ENCODE measurements around the gene ESR1. TPM values are rescaled to one million over a fixed set of nuclear protein-coding genes. Genes with fewer than 3 reads are reported as not detected.

Gene ESR1
- total and polyA plus RNA-seq, 2 donors (not counting 3 experiments of a cell fraction or from before 2014, with no cell fraction given): 0.01 TPM; not detected in 1

GRCh38 chr6:152087701-152088100 is 280.2 kb downstream of the ESR1 start:
- H3K27ac ChIP-seq (ENCODE audit: insufficient read depth, low read depth, low read length): no peak overlapping the region
- CTCF ChIA-PET: no interaction called here

More at GRCh38 chr6:152087701-152088100, 280.2 kb downstream of the ESR1 start:
- Histone ChIP-seq H3K27me3 (ENCODE audit: control insufficient read depth in 2 of 2, insufficient read depth in 2 of 2, low read length in 2 of 2) (no peaks in the 10 kb centered on the region), H3K9me3 (replicated peaks; ENCODE audit: control insufficient read depth, insufficient read depth, low read length) (no peaks in the 10 kb centered on the region), H3K9ac (replicated peaks; ENCODE audit: extremely low read depth, insufficient read depth, low read length) (no peak overlapping the region), H3K4me1 (ENCODE audit: control insufficient read depth, extremely low read depth, insufficient read depth, low read length) (peaks cover 19% of the 10 kb centered on the region), H3K36me3 (ENCODE audit: control insufficient read depth in 2 of 2, extremely low read depth in 1 of 2, insufficient read depth in 2 of 2, low read length in 2 of 2) (no peaks in the 10 kb centered on the region), H2AFZ (ENCODE audit: low read depth, low read length) (no peak overlapping the region), H3K4me2 (ENCODE audit: insufficient read depth, low read length) (no peak overlapping the region), H3K79me2 (ENCODE audit: control insufficient read depth, insufficient read depth, low read length) (no peaks in the 10 kb centered on the region), H4K20me1 (replicated peaks; ENCODE audit: control insufficient read depth, extremely low read depth, insufficient read depth, low read length) (no peaks in the 10 kb centered on the region), H3K9me1 (replicated peaks; ENCODE audit: control insufficient read depth, extremely low read depth, insufficient read depth, low read length) (no peaks in the 10 kb centered on the region), H3K4me3 (replicated peaks in 1 of 3; ENCODE audit: insufficient read depth in 1 of 3, low read depth in 1 of 3, low read length in 3 of 3) (no peak overlapping the region)
- BruUV-seq (replicated peaks): no TSS peak
- DNase-seq (ENCODE audit: low read depth, low spot score): no peak
- intact Hi-C loops (cut with micrococcal nuclease): no loop called here
- no peak for TF ChIP-seq GATA2 (IDR thresholded peaks at IDR 0.05; ENCODE audit: insufficient read depth, insufficient read length, low read depth, low read length)
- no peak for TF ChIP-seq MYC (IDR thresholded peaks at IDR 0.05; ENCODE audit: low read depth, low read length)
- no peak for TF ChIP-seq JUN (IDR thresholded peaks at IDR 0.05; ENCODE audit: borderline replicate concordance, insufficient read depth, insufficient read length, low read depth)
- TF ChIP-seq MAX (IDR thresholded peaks at IDR 0.05; ENCODE audit: insufficient read depth, insufficient read length): no peak
- no peak for TF ChIP-seq POLR2AphosphoS5 (IDR thresholded peaks at IDR 0.05; ENCODE audit: insufficient read depth, low read depth, low read length)
- TF ChIP-seq POLR2A (IDR thresholded peaks at IDR 0.05; ENCODE audit: low read depth, low read length): no peak
- TF ChIP-seq FOS (IDR thresholded peaks at IDR 0.05; ENCODE audit: borderline replicate concordance, insufficient read depth, low read length): no peak
- TF ChIP-seq EZH2 (IDR thresholded peaks at IDR 0.05; ENCODE audit: borderline replicate concordance, low read depth, low read length, severe bottlenecking): no peak
- TF ChIP-seq CTCF (IDR thresholded peaks at IDR 0.05; ENCODE audit: extremely low read depth in 1 of 2, insufficient read depth in 1 of 2, low read depth in 1 of 2, low read length in 2 of 2): no peak
- dilution Hi-C loops (cut with MboI; ENCODE audit: extremely low pct_ligation_motif_present, low sequenced_read_pairs): no loop called here
- no peak for FAIRE-seq
- POLR2A ChIA-PET: no interaction called here
